ENCODE measurements around the gene GSK3B. TPM values are rescaled to one million over a fixed set of nuclear protein-coding genes. Genes with fewer than 3 reads are reported as not detected.

The GSK3B gene
- total RNA-seq, 1 experiment from 2014 or later, result 56.5 TPM

DNA sequence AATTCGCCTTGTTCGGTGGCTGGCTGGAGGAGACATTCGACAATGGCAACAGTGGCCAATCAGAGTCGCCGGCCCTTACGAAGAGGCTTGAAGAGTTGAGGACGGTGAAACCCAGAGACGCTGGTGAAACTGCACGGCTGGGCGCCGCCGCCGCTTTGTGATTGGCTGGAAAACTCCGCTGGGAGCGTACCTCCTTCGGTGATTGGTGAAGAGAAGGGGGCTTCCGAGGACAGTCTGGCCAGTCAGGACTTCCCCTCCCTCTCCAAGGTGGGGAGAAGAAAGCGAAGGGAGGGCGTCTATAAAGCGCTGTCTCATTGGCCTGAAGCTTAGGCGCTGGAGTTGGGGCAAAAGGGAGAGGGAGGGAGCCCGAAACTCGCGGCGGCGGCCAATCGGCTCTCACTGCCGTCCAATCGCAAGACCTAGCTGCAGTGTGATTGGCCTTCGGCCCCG lies 554 bp upstream of the GSK3B start:
- Histone ChIP-seq H4K20me1 (ENCODE audit: control insufficient read depth, insufficient read depth, insufficient read length) (no peaks in the 10 kb centered on the region), H3K27me3 (ENCODE audit: insufficient read depth, low read length) (no peaks in the 10 kb centered on the region), H2AFZ (ENCODE audit: low read length) (no peak overlapping the region), H3T11ph (ENCODE audit: low read length) (peak overlapping the region; percentile 74), H3K9me3 (ENCODE audit: control insufficient read depth, low read depth, low read length) (no peaks in the 10 kb centered on the region), H4K91ac (ENCODE audit: insufficient read length, low read depth, low read length) (no peak overlapping the region), H2BK5ac (ENCODE audit: insufficient read length, low read length) (no peak overlapping the region), H3K4ac (ENCODE audit: low read depth, low read length) (0 out of 2 replicates have a peak overlapping the region, but pooled peaks have one; percentile 99), H4K8ac (replicated peaks; ENCODE audit: insufficient read length, low read depth, low read length) (no peak overlapping the region), H3K4me1 (ENCODE audit: insufficient read depth, low read length) (no peaks in the 10 kb centered on the region), H2BK15ac (ENCODE audit: low read depth, low read length) (no peak overlapping the region), H3K9ac (ENCODE audit: extremely low read depth, insufficient read length, low read length) (peak overlapping the region; percentile 99), H3K23me2 (ENCODE audit: insufficient read length, low read depth, low read length, poor library complexity, severe bottlenecking) (peaks cover 4% of the 10 kb centered on the region), H3K79me2 (ENCODE audit: insufficient read depth, low read length) (peaks cover 32% of the 10 kb centered on the region; the same call in 1 of the 2 replicates), H2BK120ac (ENCODE audit: low read depth, low read length, poor library complexity, severe bottlenecking) (no peak overlapping the region), H2AK5ac (ENCODE audit: insufficient read length, low read length) (no peak overlapping the region), H3K23ac (ENCODE audit: insufficient read length, low read depth, low read length) (no peak overlapping the region), H3K18ac (ENCODE audit: insufficient read length, low read depth, low read length) (peak overlapping the region; percentile 98), H2BK12ac (ENCODE audit: insufficient read length, low read depth, low read length) (no peak overlapping the region), H3K14ac (ENCODE audit: insufficient read depth, low read length) (peak overlapping the region; percentile 98), H3K79me1 (ENCODE audit: insufficient read depth, low read depth, low read length, poor library complexity, severe bottlenecking) (no peaks in the 10 kb centered on the region), H3K4me2 (ENCODE audit: insufficient read depth, insufficient read length, low read length) (peak overlapping the region; percentile 100), H3K56ac (ENCODE audit: insufficient read length, low read depth, low read length) (peak overlapping the region; percentile 10), H3K27ac (ENCODE audit: insufficient read length, low read depth, low read length) (peak overlapping the region; percentile 93), H4K5ac (ENCODE audit: insufficient read length, low read depth, low read length) (no peak overlapping the region), H2BK20ac (ENCODE audit: low read depth, low read length, poor library complexity, severe bottlenecking) (no peak overlapping the region)
- peaks cover 0 to 13% of the 10 kb centered on the region in 2 experiments; a peak in 2 of 4 replicates for H3K4me1 Mint-ChIP-seq
- TF ChIP-seq, protein P1, sequence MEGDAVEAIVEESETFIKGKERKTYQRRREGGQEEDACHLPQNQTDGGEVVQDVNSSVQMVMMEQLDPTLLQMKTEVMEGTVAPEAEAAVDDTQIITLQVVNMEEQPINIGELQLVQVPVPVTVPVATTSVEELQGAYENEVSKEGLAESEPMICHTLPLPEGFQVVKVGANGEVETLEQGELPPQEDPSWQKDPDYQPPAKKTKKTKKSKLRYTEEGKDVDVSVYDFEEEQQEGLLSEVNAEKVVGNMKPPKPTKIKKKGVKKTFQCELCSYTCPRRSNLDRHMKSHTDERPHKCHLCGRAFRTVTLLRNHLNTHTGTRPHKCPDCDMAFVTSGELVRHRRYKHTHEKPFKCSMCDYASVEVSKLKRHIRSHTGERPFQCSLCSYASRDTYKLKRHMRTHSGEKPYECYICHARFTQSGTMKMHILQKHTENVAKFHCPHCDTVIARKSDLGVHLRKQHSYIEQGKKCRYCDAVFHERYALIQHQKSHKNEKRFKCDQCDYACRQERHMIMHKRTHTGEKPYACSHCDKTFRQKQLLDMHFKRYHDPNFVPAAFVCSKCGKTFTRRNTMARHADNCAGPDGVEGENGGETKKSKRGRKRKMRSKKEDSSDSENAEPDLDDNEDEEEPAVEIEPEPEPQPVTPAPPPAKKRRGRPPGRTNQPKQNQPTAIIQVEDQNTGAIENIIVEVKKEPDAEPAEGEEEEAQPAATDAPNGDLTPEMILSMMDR (conservative IDR thresholded peaks at IDR 0.05), result no peak
- H3K36me3 Mint-ChIP-seq (ENCODE audit: insufficient read depth in 1 of 3, low read depth in 3 of 3), result peaks cover 11 to 21% (median 17%) of the 10 kb centered on the region in 3 experiments
- no peaks in the 10 kb centered on the region for H3K27me3 Mint-ChIP-seq (ENCODE audit: low read depth)
- peak; percentile 99 for DNase-seq
- WGBS (ENCODE audit: extremely low coverage, insufficient read length, low lambda C conversion rate), result no CpG with 5 or more reads among the region's 31 CpGs
- H3K9me3 Mint-ChIP-seq, result no peaks in the 10 kb centered on the region
- peak overlapping the region; percentile 99 to 100 (median 99); a peak in 6 of 7 replicates for H3K27ac Mint-ChIP-seq
- no peak overlapping the region for H3K4me3 Mint-ChIP-seq
